ENCODE results near the gene TTC4. TPM values are rescaled to one million over a fixed set of nuclear protein-coding genes. Genes with fewer than 3 reads are reported as not detected.

The TTC4 gene
- total RNA-seq, 1 experiment from 2014 or later: 25.5 TPM

DNA sequence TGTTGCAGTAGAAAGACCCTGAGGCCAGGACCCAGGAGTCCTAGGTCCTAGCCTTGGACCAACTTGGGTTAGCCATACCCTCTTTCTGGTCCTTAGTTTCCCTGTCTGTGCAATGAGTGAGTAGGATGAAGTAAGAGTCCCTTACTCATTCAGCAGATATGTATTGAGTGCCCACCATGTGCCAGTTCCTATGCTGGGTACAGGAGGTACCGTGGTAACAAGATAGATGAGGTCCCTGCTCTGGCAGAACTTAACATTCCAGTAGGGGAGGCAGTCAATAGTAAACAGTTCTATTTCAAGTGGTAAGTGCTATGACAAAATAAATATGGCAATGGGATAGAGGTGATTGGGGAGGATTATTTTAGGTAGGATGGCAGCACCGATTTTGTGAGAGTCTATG is 66.9 kb downstream of the TTC4 start:
- POLR2A ChIA-PET (ENCODE audit: low non-redundant PET): no interaction called here
- no TSS peak for BruUV-seq (replicated peaks)
- Histone ChIP-seq H3K4me3 (ENCODE audit: low read depth, low read length, poor library complexity, severe bottlenecking) (no peak overlapping the region), H3K36me3 (ENCODE audit: insufficient read depth, low read length, poor library complexity, severe bottlenecking) (no peaks in the 10 kb centered on the region), H3K4me1 (ENCODE audit: insufficient read depth, low read length, poor library complexity, severe bottlenecking) (no peaks in the 10 kb centered on the region), H3K27ac (ENCODE audit: low read depth, low read length, poor library complexity, severe bottlenecking) (no peak overlapping the region), H3K9me3 (ENCODE audit: low read depth, low read length, poor library complexity, severe bottlenecking) (no peaks in the 10 kb centered on the region), H3K27me3 (replicated peaks; ENCODE audit: insufficient read depth, low read depth, low read length, poor library complexity) (peaks cover 25% of the 10 kb centered on the region)
- TF ChIP-seq, protein P1, sequence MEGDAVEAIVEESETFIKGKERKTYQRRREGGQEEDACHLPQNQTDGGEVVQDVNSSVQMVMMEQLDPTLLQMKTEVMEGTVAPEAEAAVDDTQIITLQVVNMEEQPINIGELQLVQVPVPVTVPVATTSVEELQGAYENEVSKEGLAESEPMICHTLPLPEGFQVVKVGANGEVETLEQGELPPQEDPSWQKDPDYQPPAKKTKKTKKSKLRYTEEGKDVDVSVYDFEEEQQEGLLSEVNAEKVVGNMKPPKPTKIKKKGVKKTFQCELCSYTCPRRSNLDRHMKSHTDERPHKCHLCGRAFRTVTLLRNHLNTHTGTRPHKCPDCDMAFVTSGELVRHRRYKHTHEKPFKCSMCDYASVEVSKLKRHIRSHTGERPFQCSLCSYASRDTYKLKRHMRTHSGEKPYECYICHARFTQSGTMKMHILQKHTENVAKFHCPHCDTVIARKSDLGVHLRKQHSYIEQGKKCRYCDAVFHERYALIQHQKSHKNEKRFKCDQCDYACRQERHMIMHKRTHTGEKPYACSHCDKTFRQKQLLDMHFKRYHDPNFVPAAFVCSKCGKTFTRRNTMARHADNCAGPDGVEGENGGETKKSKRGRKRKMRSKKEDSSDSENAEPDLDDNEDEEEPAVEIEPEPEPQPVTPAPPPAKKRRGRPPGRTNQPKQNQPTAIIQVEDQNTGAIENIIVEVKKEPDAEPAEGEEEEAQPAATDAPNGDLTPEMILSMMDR (conservative IDR thresholded peaks at IDR 0.05; ENCODE audit: low read depth, low read length): no peak
- no peak for TF ChIP-seq EZH2 (IDR thresholded peaks at IDR 0.05; ENCODE audit: borderline replicate concordance, low read depth, low read length, poor library complexity, severe bottlenecking)
- intact Hi-C loops (cut with micrococcal nuclease; ENCODE audit: unreplicated experiment): no loop called here
- CTCF ChIA-PET: interaction anchor here (0.7 kb wide), 1 partner anchor 19 kb away, joined by 4 read pairs; the partner anchor contains the start of gene TTC22
- no peak for DNase-seq (ENCODE audit: low spot score)

DNA sequence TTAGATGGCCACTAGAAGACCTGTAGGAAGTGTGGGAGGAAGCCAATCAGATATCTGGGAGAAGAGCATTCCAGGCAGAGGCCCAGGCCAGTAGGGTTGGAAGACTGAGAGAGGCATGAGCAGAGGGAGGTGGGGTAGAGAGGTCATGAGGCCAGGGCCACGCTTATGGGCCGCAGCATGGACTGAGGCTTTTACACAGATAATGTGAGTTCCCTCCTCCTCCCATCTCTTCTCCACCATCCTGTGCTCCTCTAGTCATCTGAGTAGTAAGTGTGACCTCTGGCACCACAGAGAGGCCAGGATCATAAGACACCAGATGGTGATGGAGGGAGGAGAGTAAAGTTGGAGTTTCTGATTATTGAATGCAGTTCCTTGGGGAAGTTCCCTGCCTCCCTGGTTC is 68.4 kb downstream of the TTC4 start:
- no peak overlapping the region for H3K27ac ChIP-seq (ENCODE audit: low read depth, low read length, poor library complexity, severe bottlenecking)
- DNase-seq (ENCODE audit: low spot score): no peak
- ChIA-PET POLR2A (ENCODE audit: low non-redundant PET) (no interaction called here), CTCF (no interaction called here)
- TF ChIP-seq, protein P1 (conservative IDR thresholded peaks at IDR 0.05; ENCODE audit: low read depth, low read length): no peak
- no peak for TF ChIP-seq EZH2 (IDR thresholded peaks at IDR 0.05; ENCODE audit: borderline replicate concordance, low read depth, low read length, poor library complexity, severe bottlenecking)
- H3K9me3 ChIP-seq (ENCODE audit: low read depth, low read length, poor library complexity, severe bottlenecking): no peaks in the 10 kb centered on the region
- H3K27me3 ChIP-seq (replicated peaks; ENCODE audit: insufficient read depth, low read depth, low read length, poor library complexity): peaks cover 28% of the 10 kb centered on the region
- BruUV-seq (replicated peaks): no TSS peak
- H3K4me3 ChIP-seq (ENCODE audit: low read depth, low read length, poor library complexity, severe bottlenecking): no peak overlapping the region
- no peaks in the 10 kb centered on the region for H3K4me1 ChIP-seq (ENCODE audit: insufficient read depth, low read length, poor library complexity, severe bottlenecking)
- no peaks in the 10 kb centered on the region for H3K36me3 ChIP-seq (ENCODE audit: insufficient read depth, low read length, poor library complexity, severe bottlenecking)
- intact Hi-C loops (cut with micrococcal nuclease; ENCODE audit: unreplicated experiment): no loop called here

DNA sequence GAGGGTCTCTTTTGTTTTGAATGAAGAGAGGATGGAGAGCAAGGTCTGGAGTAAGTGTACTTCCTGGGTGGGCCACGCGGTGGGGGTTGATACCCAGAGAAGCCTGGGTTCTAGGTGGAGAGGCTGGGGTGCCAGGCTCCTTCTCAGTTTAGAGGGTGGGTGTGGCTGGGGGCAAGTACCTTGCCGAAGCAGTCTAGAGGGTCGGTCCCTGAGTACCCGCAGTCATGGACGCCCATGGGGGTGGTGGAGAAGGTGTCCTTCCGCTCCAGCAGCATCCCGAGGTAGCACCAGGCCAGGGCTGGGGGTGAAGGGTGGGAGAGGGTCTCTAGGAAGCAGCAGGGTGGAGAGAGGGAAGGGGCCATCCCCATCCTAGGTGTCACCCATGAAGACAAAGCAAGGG is 71.1 kb downstream of the TTC4 start:
- Histone ChIP-seq H3K36me3 (ENCODE audit: insufficient read depth, low read length, poor library complexity, severe bottlenecking) (no peaks in the 10 kb centered on the region), H3K4me1 (ENCODE audit: insufficient read depth, low read length, poor library complexity, severe bottlenecking) (no peaks in the 10 kb centered on the region), H3K27ac (ENCODE audit: low read depth, low read length, poor library complexity, severe bottlenecking) (no peak overlapping the region), H3K9me3 (ENCODE audit: low read depth, low read length, poor library complexity, severe bottlenecking) (peaks cover under 1% of the 10 kb centered on the region), H3K27me3 (replicated peaks; ENCODE audit: insufficient read depth, low read depth, low read length, poor library complexity) (peaks cover 19% of the 10 kb centered on the region), H3K4me3 (ENCODE audit: low read depth, low read length, poor library complexity, severe bottlenecking) (no peak overlapping the region)
- intact Hi-C loops (cut with micrococcal nuclease; ENCODE audit: unreplicated experiment): no loop called here
- no peak for DNase-seq (ENCODE audit: low spot score)
- ChIA-PET CTCF (no interaction called here), POLR2A (ENCODE audit: low non-redundant PET) (no interaction called here)
- BruUV-seq (replicated peaks): no TSS peak
- no peak for TF ChIP-seq EZH2 (IDR thresholded peaks at IDR 0.05; ENCODE audit: borderline replicate concordance, low read depth, low read length, poor library complexity, severe bottlenecking)
- TF ChIP-seq, protein P1 (conservative IDR thresholded peaks at IDR 0.05; ENCODE audit: low read depth, low read length): no peak
